A204.1 (cell line): ENCODE results near the gene C12orf54.
"Not testable (repeated sequence)": the region's sequence is repeated elsewhere in the genome, so short reads cannot be mapped to it uniquely, and the experiment has no call there.

Source experiments
- FAIRE-seq: peaks from 2 replicates; lab custom pipeline; 2012; peaks lifted over from hg19 to GRCh38; lab: Jason Lieb, UNC

C12orf54 gene

GRCh38 chr12:48482198-48482597, at the start of gene C12orf54:
Gene C12orf54, plus strand, starts transcription at chr12:48482498. Its CDS starts 799 bp downstream, at chr12:48483297.
- FAIRE-seq, result no peak

GRCh38 chr12:48434016-48434415, 48.3 kb upstream of the C12orf54 start:
- not testable (repeated sequence) for FAIRE-seq

GRCh38 chr12:48441069-48441468, 41.2 kb upstream of the C12orf54 start:
- FAIRE-seq, result no peak

GRCh38 chr12:48442179-48442847, 40.0 kb upstream of the C12orf54 start:
- no peak for FAIRE-seq

DNA sequence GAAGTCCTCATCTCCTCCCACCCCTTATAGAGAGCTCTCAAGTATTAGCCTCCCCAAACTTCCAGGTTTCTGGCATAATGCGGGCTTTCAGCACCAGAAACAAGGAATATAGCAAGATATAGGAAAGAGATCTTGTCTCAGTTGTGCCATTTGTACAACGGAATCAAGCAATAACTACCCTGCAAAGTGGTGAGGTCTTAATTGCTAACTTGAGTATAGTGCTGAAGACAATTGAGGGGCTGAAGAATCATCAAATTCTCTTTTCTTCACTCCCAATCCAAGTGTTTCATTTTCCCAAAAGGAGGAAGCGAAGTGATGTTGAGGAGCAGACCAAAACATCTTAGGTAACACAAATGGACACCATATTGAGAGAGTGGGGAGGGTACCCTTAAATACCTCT, 36.8 kb upstream of the C12orf54 start:
- no peak for FAIRE-seq

GRCh38 chr12:48446161-48446776, 36.0 kb upstream of the C12orf54 start:
- no peak for FAIRE-seq

- no peak for FAIRE-seq
Measured at GRCh38 chr12:48447755-48448154, 34.5 kb upstream of the C12orf54 start.

DNA sequence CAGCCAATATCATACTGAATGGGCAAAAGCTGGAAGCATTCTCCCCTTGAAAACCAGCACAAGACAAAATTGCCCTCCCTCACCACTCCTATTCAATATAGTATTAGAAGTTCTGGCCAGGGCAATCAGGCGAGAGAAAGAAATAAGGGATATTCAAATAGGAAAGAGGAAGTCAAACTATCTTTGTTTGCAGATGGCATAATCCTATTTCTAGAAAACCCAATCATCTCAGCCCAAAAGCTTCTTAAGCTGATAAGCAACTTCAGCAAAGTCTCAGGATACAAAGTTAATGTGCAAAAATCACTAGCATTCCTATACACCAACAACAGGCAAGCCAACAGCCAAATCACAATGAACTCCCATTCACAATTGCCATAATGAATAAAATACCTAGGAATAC, 30.9 kb upstream of the C12orf54 start:
- FAIRE-seq, result no peak

- not testable (repeated sequence) for FAIRE-seq
Measured at GRCh38 chr12:48452961-48453360, 29.3 kb upstream of the C12orf54 start.

- peak; percentile 85 for FAIRE-seq
Measured at GRCh38 chr12:48454667-48455066, 27.6 kb upstream of the C12orf54 start.

DNA sequence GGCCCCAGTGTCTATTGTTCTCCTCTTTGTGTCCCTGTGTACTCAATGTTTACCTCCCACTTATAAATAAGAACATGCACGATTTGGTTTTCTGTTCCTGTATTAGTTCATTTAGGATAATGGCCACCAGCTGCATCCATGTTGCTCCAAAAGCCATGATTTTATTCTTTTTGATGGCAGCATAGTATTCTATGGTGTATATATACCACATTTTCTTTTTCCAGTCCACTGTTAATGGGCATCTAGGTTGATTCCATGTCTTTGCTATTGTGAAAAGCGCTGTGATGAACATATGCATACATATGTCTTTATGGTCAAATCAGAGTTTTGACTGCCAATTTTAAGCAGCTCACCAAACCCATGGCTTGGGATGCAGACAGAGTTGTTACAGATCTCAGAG, 27.2 kb upstream of the C12orf54 start:
- FAIRE-seq, result no peak

DNA sequence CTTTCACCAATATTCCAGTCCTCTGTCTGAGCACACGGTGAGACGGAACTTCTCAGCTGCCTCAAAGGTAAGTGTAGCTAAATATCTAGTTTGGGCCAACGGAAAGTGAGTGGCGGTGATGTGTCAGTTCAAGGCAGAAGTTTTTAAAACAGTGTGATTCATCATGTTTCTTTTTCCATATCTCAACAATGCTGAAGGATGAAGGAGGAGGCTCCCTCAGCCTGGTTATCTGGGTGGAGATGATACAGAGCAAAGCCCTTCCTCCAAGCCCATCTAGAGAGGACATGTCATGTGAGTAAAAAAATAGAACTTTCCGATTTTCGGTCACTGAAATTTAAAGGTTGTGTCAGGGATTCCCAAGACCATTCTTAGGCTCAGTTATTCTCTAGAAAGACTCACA, 23.0 kb upstream of the C12orf54 start:
- no peak for FAIRE-seq

GRCh38 chr12:48469027-48469426, 13.3 kb upstream of the C12orf54 start:
- not testable (repeated sequence) for FAIRE-seq

GRCh38 chr12:48472259-48472658, 10.0 kb upstream of the C12orf54 start, which contains the start of gene ANP32D:
Gene ANP32D, plus strand, starts transcription at chr12:48472559. Its CDS starts 106 bp downstream, at chr12:48472665.
- no peak for FAIRE-seq

DNA sequence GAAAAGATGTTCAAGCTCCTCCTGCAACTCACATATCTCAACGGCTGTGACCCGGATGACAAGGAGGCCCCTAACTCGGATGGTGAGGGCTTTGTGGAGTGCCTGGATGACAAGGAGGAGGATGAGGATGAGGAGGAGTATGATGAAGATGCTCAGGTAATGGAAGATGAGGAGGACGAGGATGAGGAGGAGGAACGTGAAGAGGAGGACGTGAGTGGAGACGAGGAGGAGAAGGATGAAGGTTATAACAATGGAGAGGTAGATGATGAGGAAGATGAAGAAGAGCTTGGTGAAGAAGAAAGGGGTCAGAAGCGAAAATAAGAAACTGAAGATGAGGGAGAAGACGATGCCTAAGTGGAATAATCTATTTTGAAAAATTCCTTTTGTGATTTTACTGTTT, 9.2 kb upstream of the C12orf54 start:
- no peak for FAIRE-seq

DNA sequence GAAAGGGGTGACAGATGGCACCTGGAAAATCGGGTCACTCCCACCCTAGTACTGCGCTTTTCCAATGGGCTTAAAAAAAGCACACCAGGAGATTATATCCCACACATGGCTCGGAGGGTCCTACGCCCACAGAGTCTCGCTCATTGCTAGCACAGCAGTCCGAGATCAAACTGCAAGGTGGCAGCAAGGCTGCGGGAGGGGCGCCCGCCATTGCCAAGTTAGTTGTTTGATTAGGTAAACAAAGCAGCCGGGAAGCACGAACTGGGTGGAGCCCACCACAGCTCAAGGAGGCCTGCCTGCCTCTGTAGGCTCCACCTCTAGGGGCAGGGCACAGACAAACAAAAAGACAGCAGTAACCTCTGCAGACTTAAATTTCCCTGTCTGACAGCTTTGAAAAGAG, 7.8 kb upstream of the C12orf54 start:
- FAIRE-seq, result not testable (repeated sequence)

- FAIRE-seq, result no peak
Measured at GRCh38 chr12:48482930-48483329, 632 bp downstream of the C12orf54 start.

DNA sequence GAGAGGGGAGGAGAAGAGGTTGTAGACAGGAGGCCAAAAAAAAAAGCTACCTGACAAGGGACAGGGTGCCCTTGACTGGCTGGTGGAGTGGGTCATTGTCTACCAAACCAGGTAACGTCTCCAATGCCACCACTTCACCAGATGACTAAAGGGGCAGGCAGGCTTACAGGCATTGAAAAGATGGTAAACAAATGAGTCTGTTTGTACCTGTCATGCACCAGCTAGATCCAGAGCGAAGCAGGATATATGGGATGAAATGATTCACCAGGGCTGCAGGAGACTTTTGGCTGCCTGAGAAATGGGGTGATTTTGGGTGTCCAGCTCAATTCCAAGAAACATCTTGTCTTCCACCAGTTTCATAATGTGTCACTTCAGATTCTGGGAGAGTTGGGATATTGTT, 4.0 kb downstream of the C12orf54 start:
- no peak for FAIRE-seq

DNA sequence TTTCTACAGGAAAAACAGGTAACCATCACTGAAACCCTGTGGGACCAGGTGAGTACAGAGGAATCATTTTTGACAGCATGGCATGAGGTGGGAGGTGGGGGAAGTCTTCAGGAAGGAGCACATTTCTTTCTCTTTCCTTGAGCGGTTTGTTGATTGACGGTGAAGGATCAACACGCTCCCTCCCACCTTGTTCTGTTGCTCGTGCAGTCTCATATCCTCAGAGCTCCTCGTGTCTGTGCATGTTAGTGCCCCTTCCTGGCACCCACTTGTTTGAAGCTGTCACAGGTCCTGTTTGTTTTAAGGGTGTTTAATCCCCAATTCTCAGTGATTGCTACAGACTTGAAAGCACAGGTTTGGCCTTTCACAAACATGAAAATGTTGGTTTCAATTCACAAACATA, 4.4 kb downstream of the C12orf54 start:
- no peak for FAIRE-seq

DNA sequence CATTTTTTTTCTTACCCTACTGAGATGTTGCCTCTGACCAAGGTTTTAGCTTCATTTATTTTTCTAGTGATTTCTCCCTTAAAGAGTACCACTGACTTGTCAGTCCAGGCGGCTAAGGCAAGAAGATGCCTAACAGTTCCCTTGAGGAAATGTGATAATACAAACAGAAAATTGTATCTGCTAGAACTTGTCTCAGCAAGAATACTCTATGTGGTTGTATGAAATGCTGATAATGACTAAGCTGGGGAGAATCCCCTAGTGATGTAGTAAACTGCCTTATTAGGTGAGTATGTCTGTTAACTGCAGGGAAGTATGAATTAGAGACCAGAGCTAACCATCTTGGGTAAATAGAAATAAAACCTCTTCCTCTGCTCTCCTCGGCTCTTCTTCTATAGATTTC, 6.7 kb downstream of the C12orf54 start:
- no peak for FAIRE-seq

DNA sequence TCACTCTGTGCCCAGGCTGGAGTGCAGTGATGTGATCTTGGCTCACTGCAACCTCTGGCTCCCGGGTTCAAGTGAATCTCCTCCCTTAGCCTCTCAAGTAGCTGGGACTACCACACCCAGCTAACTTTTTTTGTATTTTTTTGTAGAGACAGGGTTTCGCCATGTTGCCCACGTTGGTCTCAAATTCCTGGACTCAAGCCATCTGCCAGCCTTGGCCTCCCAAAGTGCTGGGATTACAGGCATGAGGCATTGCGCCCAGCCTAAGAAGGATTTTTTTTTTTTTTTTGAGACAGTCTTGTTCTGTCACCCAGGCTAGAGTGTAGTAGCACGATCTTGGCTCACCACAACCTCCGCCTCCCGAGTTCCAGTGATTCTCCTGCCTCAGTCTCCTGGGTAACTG, 7.2 kb downstream of the C12orf54 start:
- not testable (repeated sequence) for FAIRE-seq

- FAIRE-seq, result not testable (repeated sequence)
Measured at GRCh38 chr12:48500281-48500680, 18.0 kb downstream of the C12orf54 start.

DNA sequence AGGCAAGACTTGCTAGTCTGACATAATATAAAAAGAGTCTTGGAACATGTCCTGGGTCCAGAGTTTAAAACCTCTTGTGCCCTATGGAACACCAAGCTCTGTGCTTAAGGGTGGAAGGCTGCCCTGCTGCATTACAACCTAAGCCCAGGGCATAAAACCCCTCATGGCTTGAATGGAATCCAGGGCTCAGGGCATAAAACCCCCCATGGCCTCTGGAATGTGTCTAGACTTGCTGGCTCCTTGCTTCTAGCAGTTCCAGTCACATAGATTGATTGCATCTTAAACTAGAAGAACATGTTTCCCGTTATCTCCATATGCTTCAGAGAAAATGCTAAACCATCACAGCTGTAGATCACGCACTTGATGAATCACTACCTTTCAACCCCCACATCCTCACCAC, 24.5 kb downstream of the C12orf54 start:
- not testable (repeated sequence) for FAIRE-seq

DNA sequence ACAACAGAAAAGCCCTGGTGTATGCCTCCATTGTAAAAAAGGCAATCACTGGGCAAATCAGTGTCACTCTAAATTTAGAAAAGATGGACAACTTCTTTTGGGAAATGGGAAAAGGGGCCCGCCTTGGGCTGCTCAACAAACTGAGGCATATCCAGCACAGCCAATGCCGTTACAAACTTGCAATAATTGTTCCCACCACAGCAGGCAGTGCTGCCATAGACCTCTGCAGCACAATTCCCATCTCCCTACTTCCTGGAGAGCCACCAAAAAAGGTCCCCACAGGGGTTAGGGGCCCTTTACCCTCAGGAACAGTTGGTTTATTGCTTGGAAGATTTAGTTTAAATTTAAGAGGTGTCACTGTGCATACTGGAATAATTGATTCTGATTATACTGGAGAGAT, 26.7 kb downstream of the C12orf54 start:
- no peak for FAIRE-seq
